ENCODE results near the gene KRTAP10-6. TPM values are rescaled to one million over a fixed set of nuclear protein-coding genes. Genes with fewer than 3 reads are reported as not detected.

Gene KRTAP10-6
- total RNA-seq, 1 donor from 2014 or later = not detected

GRCh38 chr21:44599264-44600029, 7.1 kb upstream of the KRTAP10-6 start:
- H3K9me3 Mint-ChIP-seq (ENCODE audit: low read depth) = peaks cover 15% of the 10 kb centered on the region
- no peak for DNase-seq (ENCODE audit: low spot score)
- H3K4me3 Mint-ChIP-seq (ENCODE audit: unreplicated experiment) = no peak overlapping the region
- H3K36me3 Mint-ChIP-seq (ENCODE audit: low read depth) = peaks cover 3% of the 10 kb centered on the region
- no peak for TF ChIP-seq CTCF (IDR thresholded peaks at IDR 0.05)
- H3K27ac Mint-ChIP-seq (ENCODE audit: unreplicated experiment) = no peak overlapping the region
- peaks cover 66% of the 10 kb centered on the region for H3K27me3 Mint-ChIP-seq (ENCODE audit: low read depth)
- no peaks in the 10 kb centered on the region for H3K4me1 Mint-ChIP-seq (ENCODE audit: low read depth)

GRCh38 chr21:44598061-44598460, 5.8 kb upstream of the KRTAP10-6 start:
- DNase-seq (ENCODE audit: low spot score) = no peak
- peaks cover 6% of the 10 kb centered on the region for H3K4me1 Mint-ChIP-seq (ENCODE audit: low read depth)
- H3K9me3 Mint-ChIP-seq (ENCODE audit: low read depth) = peaks cover 10% of the 10 kb centered on the region
- no peak overlapping the region for H3K27ac Mint-ChIP-seq (ENCODE audit: unreplicated experiment)
- H3K27me3 Mint-ChIP-seq (ENCODE audit: low read depth) = peaks cover 66% of the 10 kb centered on the region
- no peak overlapping the region for H3K4me3 Mint-ChIP-seq (ENCODE audit: unreplicated experiment)
- TF ChIP-seq CTCF (IDR thresholded peaks at IDR 0.05) = no peak
- H3K36me3 Mint-ChIP-seq (ENCODE audit: low read depth) = peaks cover 3% of the 10 kb centered on the region

- DNase-seq (ENCODE audit: low spot score) = no peak
- H3K4me3 Mint-ChIP-seq (ENCODE audit: unreplicated experiment) = no peak overlapping the region
- peaks cover 10% of the 10 kb centered on the region for H3K9me3 Mint-ChIP-seq (ENCODE audit: low read depth)
- TF ChIP-seq CTCF (IDR thresholded peaks at IDR 0.05) = no peak
- peaks cover 6% of the 10 kb centered on the region for H3K4me1 Mint-ChIP-seq (ENCODE audit: low read depth)
- peaks cover 68% of the 10 kb centered on the region for H3K27me3 Mint-ChIP-seq (ENCODE audit: low read depth)
- H3K27ac Mint-ChIP-seq (ENCODE audit: unreplicated experiment) = no peak overlapping the region
- H3K36me3 Mint-ChIP-seq (ENCODE audit: low read depth) = peaks cover 3% of the 10 kb centered on the region
Observed at GRCh38 chr21:44596068-44596725, 3.9 kb upstream of the KRTAP10-6 start.

GRCh38 chr21:44595524-44595923, 3.2 kb upstream of the KRTAP10-6 start:
- Mint-ChIP-seq H3K4me3 (ENCODE audit: unreplicated experiment) (no peak overlapping the region), H3K27ac (ENCODE audit: unreplicated experiment) (no peak overlapping the region), H3K4me1 (ENCODE audit: low read depth) (peaks cover 6% of the 10 kb centered on the region)

More at GRCh38 chr21:44595524-44595923, 3.2 kb upstream of the KRTAP10-6 start:
- peaks cover 63% of the 10 kb centered on the region for H3K27me3 Mint-ChIP-seq (ENCODE audit: low read depth)
- DNase-seq (ENCODE audit: low spot score) = no peak
- peaks cover 3% of the 10 kb centered on the region for H3K36me3 Mint-ChIP-seq (ENCODE audit: low read depth)
- peaks cover 10% of the 10 kb centered on the region for H3K9me3 Mint-ChIP-seq (ENCODE audit: low read depth)
- TF ChIP-seq CTCF (IDR thresholded peaks at IDR 0.05) = no peak
